Osteocyte (in vitro differentiated cells): ENCODE data around the gene SVEP1. TPM values are rescaled to one million over a fixed set of nuclear protein-coding genes. Genes with fewer than 3 reads are reported as not detected.
A peak's percentile ranks its signal among the peaks of the same experiment; 100 is the strongest.

Source experiments
- DNase-seq: peaks from one replicate; pipeline ENCODE4 v3.0.0; 2021; ENCODE audit warnings: mixed read lengths; ENCODE audit not compliant: unreplicated experiment; ENCODE audit errors: extremely low spot score
- H3K27ac Mint-ChIP-seq: one replicate; pipeline ENCODE4 v1.8.0; 2021; ENCODE audit warnings: mild to moderate bottlenecking, mixed read lengths; ENCODE audit not compliant: unreplicated experiment
- H3K27me3 Mint-ChIP-seq: one replicate; pipeline ENCODE4 v1.8.0; 2021; ENCODE audit warnings: mixed read lengths; ENCODE audit not compliant: unreplicated experiment
- H3K36me3 Mint-ChIP-seq: one replicate; pipeline ENCODE4 v1.8.0; 2021; ENCODE audit warnings: mixed read lengths; ENCODE audit not compliant: unreplicated experiment
- H3K4me1 Mint-ChIP-seq: one replicate; pipeline ENCODE4 v1.8.0; 2021; ENCODE audit warnings: mixed read lengths; ENCODE audit not compliant: unreplicated experiment
- H3K4me3 Mint-ChIP-seq: one replicate; pipeline ENCODE4 v1.8.0; 2021; ENCODE audit warnings: mild to moderate bottlenecking, moderate library complexity, mixed read lengths; ENCODE audit not compliant: unreplicated experiment
- H3K9me3 Mint-ChIP-seq: one replicate; pipeline ENCODE4 v1.8.0; 2021; ENCODE audit warnings: mixed read lengths; ENCODE audit not compliant: unreplicated experiment
- CTCF ChIP-seq: fragments of 200-600 bp; sonication (generic); IDR thresholded peaks from 2 replicates; pipeline ENCODE4 v1.5.0; 2021; ENCODE audit warnings: antibody characterized with exemption, mild to moderate bottlenecking, moderate library complexity
- total RNA-seq: library from RNA; stranded (reverse); gene quantifications from 2 replicates; pipeline ENCODE4 v1.2.1, GENCODE V29; 2021

The SVEP1 gene
- total RNA-seq, 1 donor from 2014 or later: 3.1 TPM

- TF ChIP-seq CTCF: no peak
- peaks cover 28% of the 10 kb centered on the region for H3K4me1 Mint-ChIP-seq
- H3K27me3 Mint-ChIP-seq: peaks cover 29% of the 10 kb centered on the region
- peaks cover 7% of the 10 kb centered on the region for H3K9me3 Mint-ChIP-seq
- no peak for DNase-seq
- peaks cover 2% of the 10 kb centered on the region for H3K36me3 Mint-ChIP-seq
- peak overlapping the region; percentile 95 for H3K4me3 Mint-ChIP-seq
- peak overlapping the region; percentile 76 for H3K27ac Mint-ChIP-seq
Observed at GRCh38 chr9:110579862-110580219, 300 bp upstream of the SVEP1 start.

- peak overlapping the region; percentile 41 for H3K27ac Mint-ChIP-seq
- TF ChIP-seq CTCF: no peak
- no peak for DNase-seq
- peaks cover 28% of the 10 kb centered on the region for H3K4me1 Mint-ChIP-seq
- H3K9me3 Mint-ChIP-seq: peaks cover 6% of the 10 kb centered on the region
- peaks cover 31% of the 10 kb centered on the region for H3K27me3 Mint-ChIP-seq
- peak overlapping the region; percentile 95 for H3K4me3 Mint-ChIP-seq
- peaks cover 2% of the 10 kb centered on the region for H3K36me3 Mint-ChIP-seq
Observed at GRCh38 chr9:110578575-110579033, 937 bp downstream of the SVEP1 start.

- Mint-ChIP-seq H3K4me1 (peaks cover 34% of the 10 kb centered on the region), H3K4me3 (no peak overlapping the region), H3K9me3 (peaks cover 6% of the 10 kb centered on the region), H3K27me3 (peaks cover 33% of the 10 kb centered on the region), H3K27ac (peak overlapping the region; percentile 31), H3K36me3 (peaks cover 2% of the 10 kb centered on the region)
- no peak for DNase-seq
- TF ChIP-seq CTCF: no peak
Observed at GRCh38 chr9:110575945-110576344, 3.6 kb downstream of the SVEP1 start.

GRCh38 chr9:110575169-110575568 lies 4.4 kb downstream of the SVEP1 start:
- Mint-ChIP-seq H3K27ac (no peak overlapping the region), H3K27me3 (peaks cover 33% of the 10 kb centered on the region), H3K4me3 (no peak overlapping the region), H3K4me1 (peaks cover 31% of the 10 kb centered on the region), H3K9me3 (peaks cover 6% of the 10 kb centered on the region), H3K36me3 (peaks cover 2% of the 10 kb centered on the region)
- no peak for TF ChIP-seq CTCF
- no peak for DNase-seq

- Mint-ChIP-seq H3K27ac (no peak overlapping the region), H3K9me3 (peaks cover 6% of the 10 kb centered on the region), H3K36me3 (peaks cover 2% of the 10 kb centered on the region), H3K4me3 (no peak overlapping the region), H3K27me3 (peaks cover 22% of the 10 kb centered on the region), H3K4me1 (peaks cover 20% of the 10 kb centered on the region)
- no peak for DNase-seq
- TF ChIP-seq CTCF: no peak
Observed at GRCh38 chr9:110573305-110573704, 6.2 kb downstream of the SVEP1 start.
